Neural cell (in vitro differentiated cells): ENCODE results near the gene ERCC6L. TPM values are rescaled to one million over a fixed set of nuclear protein-coding genes. Genes with fewer than 3 reads are reported as not detected.

ENCODE experiments used
- H2AFZ ChIP-seq: fragments of 200-600, 300-800 bp; sonication (generic), shearing (Covaris generic); 2 replicates; pipeline ENCODE4 v1.6.0; 2014; ENCODE audit warnings: low read depth, mild to moderate bottlenecking, antibody characterized with exemption, low read length, moderate library complexity
- H3F3A ChIP-seq: fragments of 200-600 bp; shearing (Covaris generic); 2 replicates; pipeline ENCODE4 v1.6.1; 2016; ENCODE audit warnings: mild to moderate bottlenecking, moderate library complexity, mixed read lengths, antibody characterized with exemption, low read length; ENCODE audit not compliant: insufficient read depth, poor library complexity, severe bottlenecking
- H3K27ac ChIP-seq: fragments of 200-600, 300-800 bp; sonication (generic), shearing (Covaris generic); 2 replicates; pipeline ENCODE4 v1.5.1; 2014; ENCODE audit warnings: mild to moderate bottlenecking, low read length, moderate library complexity
- H3K27me3 ChIP-seq: fragments of 300-800, 200-600 bp; sonication (generic), shearing (Covaris generic); 2 replicates; pipeline ENCODE4 v1.6.0; 2014; ENCODE audit warnings: mild to moderate bottlenecking, low read depth, low read length, moderate library complexity; ENCODE audit not compliant: insufficient read depth
- H3K36me3 ChIP-seq: fragments of 300-800, 200-600 bp; sonication (generic), shearing (Covaris generic); 2 replicates; pipeline ENCODE4 v1.5.1; 2014; ENCODE audit warnings: mild to moderate bottlenecking, antibody characterized with exemption, low read length, moderate library complexity; ENCODE audit not compliant: insufficient read depth
- H3K4me2 ChIP-seq: fragments of 300-800, 200-600 bp; sonication (generic), shearing (Covaris generic); 2 replicates; pipeline ENCODE4 v1.6.0; 2014; ENCODE audit warnings: mild to moderate bottlenecking, low read length
- H3K4me3 ChIP-seq: fragments of 300-800, 200-600 bp; sonication (generic), shearing (Covaris generic); 2 replicates; pipeline ENCODE4 v1.5.1; 2014; ENCODE audit warnings: mild to moderate bottlenecking, low read length, moderate library complexity
- H3K79me2 ChIP-seq: fragments of 200-600 bp; shearing (Covaris generic); replicated peaks from 2 replicates; pipeline ENCODE4 v1.6.0; 2014; ENCODE audit warnings: mild to moderate bottlenecking, low read length, moderate library complexity; ENCODE audit not compliant: insufficient read depth
- H3K9ac ChIP-seq: fragments of 300-800, 200-600 bp; sonication (generic), shearing (Covaris generic); 2 replicates; pipeline ENCODE4 v1.6.1; 2016; ENCODE audit warnings: mild to moderate bottlenecking, low read length, mixed read lengths
- H3K9me2 ChIP-seq: fragments of 200-600 bp; shearing (Covaris generic); 2 replicates; pipeline ENCODE4 v1.6.1; 2016; ENCODE audit warnings: mild to moderate bottlenecking, low read length, mixed read lengths; ENCODE audit not compliant: insufficient read depth
- H3K9me3 ChIP-seq: fragments of 200-600, 300-800 bp; sonication (generic), shearing (Covaris generic); 2 replicates; pipeline ENCODE4 v1.6.1; 2016; ENCODE audit warnings: mild to moderate bottlenecking, mixed run types, low read length, moderate library complexity, mixed read lengths
- H4K20me1 ChIP-seq: fragments of 200-600 bp; shearing (Covaris generic); 2 replicates; pipeline ENCODE4 v1.6.1; 2016; ENCODE audit warnings: mild to moderate bottlenecking, mixed run types; ENCODE audit not compliant: insufficient read depth
- CTCF ChIP-seq: fragments of 450-650 bp; IDR thresholded peaks from 2 replicates; pipeline ENCODE4 v1.5.1; 2014; ENCODE audit warnings: antibody characterized with exemption, mild to moderate bottlenecking, moderate library complexity; ENCODE audit not compliant: poor library complexity, severe bottlenecking
- EP300 ChIP-seq: fragments of 450-650 bp; conservative IDR thresholded peaks from 2 replicates; pipeline ENCODE4 v1.6.1; 2014; ENCODE audit warnings: antibody characterized with exemption, mild to moderate bottlenecking, moderate library complexity; ENCODE audit not compliant: poor library complexity, severe bottlenecking
- EZH2 ChIP-seq: fragments of 200-600, 300-800 bp; shearing (Covaris generic), sonication (generic); IDR thresholded peaks from 2 replicates; pipeline ENCODE4 v1.6.1; 2014; ENCODE audit warnings: antibody characterized with exemption, low read length, borderline replicate concordance, mild to moderate bottlenecking; ENCODE audit not compliant: insufficient read depth, poor library complexity, severe bottlenecking
- POLR2AphosphoS5 ChIP-seq: IDR thresholded peaks from 2 replicates; pipeline ENCODE4 v1.6.1; 2012
- RAD21 ChIP-seq: fragments of 450-650 bp; conservative IDR thresholded peaks from 2 replicates; pipeline ENCODE4 v1.6.1; 2014; ENCODE audit warnings: antibody characterized with exemption, mild to moderate bottlenecking, moderate library complexity
- REST ChIP-seq: IDR thresholded peaks from 2 replicates; pipeline ENCODE4 v1.6.1; 2012; ENCODE audit warnings: borderline replicate concordance
- SMC3 ChIP-seq: fragments of 450-650 bp; conservative IDR thresholded peaks from 2 replicates; pipeline ENCODE4 v1.6.1; 2014; ENCODE audit warnings: antibody characterized with exemption, mild to moderate bottlenecking, moderate library complexity; ENCODE audit not compliant: poor library complexity
- polyA plus RNA-seq: library from polyadenylated mRNA; depleted of rRNA; stranded (reverse); fragments of >200 nt; gene quantifications from 2 replicates; pipeline ENCODE4 v1.2.3, GENCODE V29; 2014

The ERCC6L gene
- polyA plus RNA-seq, 1 donor from 2014 or later = 0.28 TPM

- no peak overlapping the region for H3K4me3 ChIP-seq
- H4K20me1 ChIP-seq = no peaks in the 10 kb centered on the region
- no peaks in the 10 kb centered on the region for H3K36me3 ChIP-seq
- H3K9me2 ChIP-seq = no peaks in the 10 kb centered on the region
- no peaks in the 10 kb centered on the region for H3F3A ChIP-seq
- H3K4me2 ChIP-seq = no peak overlapping the region
- H3K9ac ChIP-seq = no peak overlapping the region
- no peaks in the 10 kb centered on the region for H3K79me2 ChIP-seq
- no peaks in the 10 kb centered on the region for H3K9me3 ChIP-seq
- H2AFZ ChIP-seq = no peak overlapping the region
- H3K27ac ChIP-seq = no peak overlapping the region
- no peaks in the 10 kb centered on the region for H3K27me3 ChIP-seq
- no peak for TF ChIP-seq REST
- TF ChIP-seq EZH2 = no peak
- no peak for TF ChIP-seq SMC3
These were observed 23.2 kb upstream of the ERCC6L start for GRCh38 chrX:72262077-72262476.

DNA sequence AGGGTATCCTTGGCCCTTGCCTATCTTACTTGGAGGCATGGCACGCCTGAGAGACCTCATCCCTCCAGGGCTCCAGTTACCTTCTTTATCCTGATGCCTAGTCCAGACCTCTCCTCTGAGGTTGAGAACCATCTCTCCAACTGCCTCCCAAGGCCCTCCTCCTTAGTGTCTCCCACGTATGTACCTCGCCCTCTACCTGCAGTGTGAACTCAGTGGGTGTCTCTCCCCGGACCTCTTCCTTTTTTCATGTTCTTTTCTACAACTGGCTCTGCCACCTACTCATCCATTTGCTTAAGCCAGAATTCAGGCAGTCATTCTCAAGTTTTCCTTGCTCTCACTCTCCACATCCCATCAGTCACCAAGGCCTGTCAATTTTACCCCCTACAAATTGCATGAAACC, 21.6 kb upstream of the ERCC6L start:
- Histone ChIP-seq H3K9ac (no peak overlapping the region), H3F3A (no peaks in the 10 kb centered on the region), H2AFZ (no peak overlapping the region), H4K20me1 (no peaks in the 10 kb centered on the region), H3K27ac (no peak overlapping the region), H3K9me3 (no peaks in the 10 kb centered on the region), H3K9me2 (no peaks in the 10 kb centered on the region), H3K4me3 (no peak overlapping the region), H3K27me3 (no peaks in the 10 kb centered on the region), H3K4me2 (no peak overlapping the region), H3K36me3 (no peaks in the 10 kb centered on the region), H3K79me2 (no peaks in the 10 kb centered on the region)
- no peak for TF ChIP-seq POLR2AphosphoS5
- TF ChIP-seq CTCF = no peak
- TF ChIP-seq RAD21 = no peak
- no peak for TF ChIP-seq EP300
- TF ChIP-seq REST = no peak
- no peak for TF ChIP-seq EZH2
- no peak for TF ChIP-seq SMC3
